Cardiac fibroblast (primary cell): ENCODE results near the gene FABP3.

Source experiments
- DNase-seq, 2 donors: peaks; one replicate each; pipeline versions ENCODE4 v3.0.0 to v3.0.0-alpha.2; 2010; ENCODE audit warnings: low read depth in 2 of 2
- H3K4me3 ChIP-seq, 2 donors: replicated peaks in 1 of 2; 1 replicate in 1 of 2; 2 replicates in 1 of 2; pipeline ENCODE4 v1.5.1; 2011; ENCODE audit warnings: low read depth in 2 of 2, low read length in 2 of 2, mild to moderate bottlenecking in 2 of 2, moderate library complexity in 1 of 2
- TF ChIP-seq, protein P1 (sequence below): IDR thresholded peaks from one replicate; pipeline ENCODE4 v1.5.1; 2011; ENCODE audit warnings: low read depth, mild to moderate bottlenecking, low read length, inconsistent platforms

The FABP3 gene

DNA sequence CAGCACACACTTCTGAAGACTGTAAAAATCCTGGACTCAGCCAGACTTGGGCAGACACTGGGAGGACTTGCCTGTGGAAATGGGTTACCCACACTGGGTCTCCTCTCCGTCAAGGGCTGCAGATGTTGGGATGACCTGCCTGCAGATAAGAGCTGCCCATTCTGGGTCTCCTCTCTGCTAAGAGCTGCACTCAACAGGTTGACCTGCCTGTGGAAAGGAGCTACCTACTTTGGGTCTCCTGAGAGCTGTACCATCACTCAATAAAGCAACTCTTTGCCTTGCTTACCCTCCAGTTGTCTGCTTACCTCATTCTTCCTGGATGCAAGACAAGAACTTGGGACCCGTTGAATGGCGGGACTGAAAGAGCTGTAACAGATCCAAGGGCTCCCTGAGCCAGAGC, 47.9 kb downstream of the FABP3 start:
- TF ChIP-seq, protein P1, sequence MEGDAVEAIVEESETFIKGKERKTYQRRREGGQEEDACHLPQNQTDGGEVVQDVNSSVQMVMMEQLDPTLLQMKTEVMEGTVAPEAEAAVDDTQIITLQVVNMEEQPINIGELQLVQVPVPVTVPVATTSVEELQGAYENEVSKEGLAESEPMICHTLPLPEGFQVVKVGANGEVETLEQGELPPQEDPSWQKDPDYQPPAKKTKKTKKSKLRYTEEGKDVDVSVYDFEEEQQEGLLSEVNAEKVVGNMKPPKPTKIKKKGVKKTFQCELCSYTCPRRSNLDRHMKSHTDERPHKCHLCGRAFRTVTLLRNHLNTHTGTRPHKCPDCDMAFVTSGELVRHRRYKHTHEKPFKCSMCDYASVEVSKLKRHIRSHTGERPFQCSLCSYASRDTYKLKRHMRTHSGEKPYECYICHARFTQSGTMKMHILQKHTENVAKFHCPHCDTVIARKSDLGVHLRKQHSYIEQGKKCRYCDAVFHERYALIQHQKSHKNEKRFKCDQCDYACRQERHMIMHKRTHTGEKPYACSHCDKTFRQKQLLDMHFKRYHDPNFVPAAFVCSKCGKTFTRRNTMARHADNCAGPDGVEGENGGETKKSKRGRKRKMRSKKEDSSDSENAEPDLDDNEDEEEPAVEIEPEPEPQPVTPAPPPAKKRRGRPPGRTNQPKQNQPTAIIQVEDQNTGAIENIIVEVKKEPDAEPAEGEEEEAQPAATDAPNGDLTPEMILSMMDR: no peak
- no peak for DNase-seq
- no peak overlapping the region for H3K4me3 ChIP-seq

DNA sequence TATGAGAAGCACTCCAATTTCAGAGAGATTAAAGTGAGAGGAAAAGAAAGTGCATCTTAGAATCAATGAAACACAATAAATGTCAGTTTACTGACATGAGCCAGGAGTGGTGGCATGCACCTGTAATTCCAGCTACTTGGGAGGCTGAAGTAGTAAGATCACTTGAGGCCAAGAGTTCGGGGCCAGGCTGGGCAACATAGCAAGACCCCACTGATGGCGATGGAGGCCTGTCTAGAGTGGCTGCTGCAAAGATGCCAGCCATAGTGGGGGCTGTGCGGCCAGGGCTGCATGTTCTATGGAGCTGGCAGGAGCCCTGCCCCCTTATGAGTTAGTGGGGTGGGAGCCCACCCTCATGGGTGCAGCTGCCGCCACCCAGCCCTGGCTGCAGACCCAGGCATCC, 48.8 kb downstream of the FABP3 start:
- TF ChIP-seq, protein P1: no peak
- no peak for DNase-seq
- no peak overlapping the region for H3K4me3 ChIP-seq

DNA sequence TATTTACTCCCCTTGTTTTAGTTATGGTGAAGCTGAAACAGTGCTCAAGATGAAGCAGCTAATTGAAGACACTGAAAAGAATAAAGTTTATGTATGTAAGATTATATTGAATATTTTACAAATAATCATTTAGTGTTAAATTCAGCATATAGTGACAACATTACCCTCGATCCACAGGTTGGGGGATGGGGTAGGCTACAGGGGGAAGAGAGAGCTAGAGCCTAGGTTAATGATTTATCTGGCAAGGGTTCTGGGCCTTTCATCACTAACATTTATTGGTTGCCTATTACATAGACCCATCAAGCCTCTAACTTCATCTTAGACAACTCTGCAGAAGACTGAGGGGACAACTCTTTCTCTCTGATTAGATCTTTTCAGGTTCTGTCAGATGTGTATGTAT, 54.7 kb downstream of the FABP3 start:
- DNase-seq: no peak
- no peak overlapping the region for H3K4me3 ChIP-seq
- TF ChIP-seq, protein P1: no peak

DNA sequence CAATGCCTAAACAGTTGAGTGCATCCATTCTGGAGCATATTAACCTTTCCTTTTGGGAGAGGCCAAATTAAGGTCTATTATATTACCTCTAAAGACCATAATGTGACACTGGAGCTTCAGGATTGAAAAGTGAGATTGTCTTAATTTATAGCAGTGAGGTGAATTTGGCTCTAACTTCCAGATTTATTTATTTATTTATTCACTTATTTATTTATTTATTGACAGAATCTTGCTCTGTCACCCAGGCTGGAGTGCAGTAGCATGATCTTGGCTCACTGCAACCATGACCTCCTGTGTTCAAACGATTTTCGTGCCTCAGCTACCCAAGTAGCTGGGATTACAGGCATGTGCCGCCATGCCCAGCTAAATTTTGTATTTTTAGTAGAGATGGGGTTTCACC, 57.0 kb downstream of the FABP3 start:
- DNase-seq: no peak
- H3K4me3 ChIP-seq: no peak overlapping the region
- TF ChIP-seq, protein P1: no peak
